ENCODE measurements around the gene FIGNL1. TPM values are rescaled to one million over a fixed set of nuclear protein-coding genes. Genes with fewer than 3 reads are reported as not detected.
A peak's percentile ranks its signal among the peaks of the same experiment; 100 is the strongest.

The FIGNL1 gene
- total RNA-seq, 6 donors from 2014 or later, result 1.9 to 14.7 (median 8.0) TPM

GRCh38 chr7:50418526-50419290 is 31.4 kb downstream of the FIGNL1 start:
- Histone ChIP-seq H3K4me1 (peaks cover 0 to 5% (median 2%) of the 10 kb centered on the region in 4 donors), H3K27me3 (no peaks in the 10 kb centered on the region), H3K27ac (no peak overlapping the region), H3K36me3 (no peaks in the 10 kb centered on the region), H3K4me3 (no peak overlapping the region), H3K9me3 (no peaks in the 10 kb centered on the region)
- TF ChIP-seq EP300 (IDR thresholded peaks at IDR 0.05), result no peak
- TF ChIP-seq CTCF (IDR thresholded peaks at IDR 0.05), result no peak
- TF ChIP-seq POLR2A (IDR thresholded peaks at IDR 0.05), result no peak
- no peak for TF ChIP-seq POLR2AphosphoS5 (IDR thresholded peaks at IDR 0.05)
- ATAC-seq (ENCODE audit: low FRiP score in 2 of 2) (no peak), DNase-seq (no peak)
- WGBS, 2 donors, result 65 to 70% methylated on average over 12 to 14 of the region's 14 CpGs

GRCh38 chr7:50418086-50418515 is 32.0 kb downstream of the FIGNL1 start:
- H3K36me3 ChIP-seq, result no peaks in the 10 kb centered on the region
- TF ChIP-seq POLR2A (IDR thresholded peaks at IDR 0.05) (no peak), CTCF (IDR thresholded peaks at IDR 0.05) (peak; percentile 61 to 83 (median 75))
- H3K4me1 ChIP-seq, result peaks cover 0 to 5% (median 2%) of the 10 kb centered on the region in 4 donors
- no peak overlapping the region for H3K27ac ChIP-seq
- 8 to 10% methylated on average over 2 to 4 of the region's 4 CpGs for WGBS, 2 donors
- DNase-seq, result peak in 1 of 2 donors; percentile 80
- H3K27me3 ChIP-seq, result no peaks in the 10 kb centered on the region
- ATAC-seq (ENCODE audit: low FRiP score in 2 of 2), result peak; percentile 82 to 89
- no peaks in the 10 kb centered on the region for H3K9me3 ChIP-seq
- no peak overlapping the region for H3K4me3 ChIP-seq

GRCh38 chr7:50416527-50417182 is 33.5 kb downstream of the FIGNL1 start:
- Histone ChIP-seq H3K27ac (no peak overlapping the region), H3K9me3 (no peaks in the 10 kb centered on the region), H3K4me1 (peaks cover 0 to 5% (median 2%) of the 10 kb centered on the region in 4 donors), H3K4me3 (peak overlapping the region in 1 of 4 donors; percentile 4), H3K36me3 (no peaks in the 10 kb centered on the region), H3K27me3 (no peaks in the 10 kb centered on the region)
- TF ChIP-seq CTCF (IDR thresholded peaks at IDR 0.05) (no peak), POLR2AphosphoS5 (IDR thresholded peaks at IDR 0.05) (peak in 1 of 2 donors; percentile 12), EP300 (IDR thresholded peaks at IDR 0.05) (no peak), POLR2A (IDR thresholded peaks at IDR 0.05) (no peak)
- DNase-seq (no peak), ATAC-seq (ENCODE audit: low FRiP score in 2 of 2) (peak; percentile 41 to 70)
- WGBS, 2 donors, result 50 to 58% methylated on average over 7 of the region's 7 CpGs

- H3K4me1 ChIP-seq, result peaks cover 0 to 5% (median 2%) of the 10 kb centered on the region in 4 donors
- no peak for TF ChIP-seq EP300 (IDR thresholded peaks at IDR 0.05)
- TF ChIP-seq CTCF (IDR thresholded peaks at IDR 0.05), result no peak
- TF ChIP-seq POLR2A (IDR thresholded peaks at IDR 0.05), result no peak
- no peak for TF ChIP-seq POLR2AphosphoS5 (IDR thresholded peaks at IDR 0.05)
- no peaks in the 10 kb centered on the region for H3K27me3 ChIP-seq
- ATAC-seq (ENCODE audit: low FRiP score in 2 of 2) (no peak), DNase-seq (no peak)
- no peaks in the 10 kb centered on the region for H3K36me3 ChIP-seq
- H3K4me3 ChIP-seq, result no peak overlapping the region
- 73 to 76% methylated on average over 6 of the region's 6 CpGs for WGBS, 2 donors
- no peak overlapping the region for H3K27ac ChIP-seq
- no peaks in the 10 kb centered on the region for H3K9me3 ChIP-seq
Observed at GRCh38 chr7:50415844-50416364, 34.2 kb downstream of the FIGNL1 start.

Measured in upper lobe of left lung (tissue), 6 donors.